Measurements from ENCODE around the gene FTO. TPM values are rescaled to one million over a fixed set of nuclear protein-coding genes. Genes with fewer than 3 reads are reported as not detected.

FTO gene
- total and polyA plus RNA-seq, 2 of the 8 experiments (the other 6 are each of a cell fraction or from before 2014, with no cell fraction given): 34.5 to 59.8 TPM

- TF ChIP-seq SIX5 (IDR thresholded peaks at IDR 0.05; ENCODE audit: low read depth, low read length) (no peak), SRF (IDR thresholded peaks at IDR 0.05; ENCODE audit: low read depth, low read length) (no peak), RXRA (IDR thresholded peaks at IDR 0.05; ENCODE audit: insufficient read depth, low read depth, low read length) (no peak), TBP (IDR thresholded peaks at IDR 0.05; ENCODE audit: low read depth, low read length) (no peak), CBX8 (IDR thresholded peaks at IDR 0.05; ENCODE audit: borderline replicate concordance, low read depth, low read length) (no peak), ASH2L (IDR thresholded peaks at IDR 0.05; ENCODE audit: low read length) (no peak)
Measured at GRCh38 chr16:53881371-53881770, 177.4 kb downstream of the FTO start (continued).

All from H1 (cell line).